Measurements from ENCODE around the gene FGFR3.

The FGFR3 gene

DNA sequence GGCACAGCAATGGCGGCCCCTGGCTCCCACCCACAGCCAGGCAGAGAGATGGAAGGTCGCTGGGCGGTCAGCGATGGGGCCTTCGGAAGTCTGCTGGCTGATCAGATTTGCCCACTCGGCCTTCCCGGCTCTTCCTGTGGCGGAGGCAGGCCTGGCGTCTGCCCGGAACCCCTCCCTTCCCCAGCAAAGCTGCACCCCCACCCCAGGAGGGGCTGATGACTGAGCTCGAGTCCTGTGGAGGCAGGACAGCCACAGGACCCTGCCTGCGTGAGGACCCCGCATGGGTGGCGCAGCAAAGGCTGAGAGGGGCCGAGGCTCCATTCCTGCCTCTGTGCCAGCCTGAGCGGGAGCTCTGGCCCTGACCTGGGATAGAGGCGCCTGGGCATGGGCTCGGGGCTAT lies 37.0 kb upstream of the FGFR3 start:
- TF ChIP-seq, protein P1, sequence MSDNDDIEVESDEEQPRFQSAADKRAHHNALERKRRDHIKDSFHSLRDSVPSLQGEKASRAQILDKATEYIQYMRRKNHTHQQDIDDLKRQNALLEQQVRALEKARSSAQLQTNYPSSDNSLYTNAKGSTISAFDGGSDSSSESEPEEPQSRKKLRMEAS (IDR thresholded peaks at IDR 0.05; ENCODE audit: low read depth, low read length), result no peak
- TF ChIP-seq POLR2A (IDR thresholded peaks at IDR 0.05; ENCODE audit: extremely low read depth, insufficient read length), result no peak
- TF ChIP-seq, protein P2, sequence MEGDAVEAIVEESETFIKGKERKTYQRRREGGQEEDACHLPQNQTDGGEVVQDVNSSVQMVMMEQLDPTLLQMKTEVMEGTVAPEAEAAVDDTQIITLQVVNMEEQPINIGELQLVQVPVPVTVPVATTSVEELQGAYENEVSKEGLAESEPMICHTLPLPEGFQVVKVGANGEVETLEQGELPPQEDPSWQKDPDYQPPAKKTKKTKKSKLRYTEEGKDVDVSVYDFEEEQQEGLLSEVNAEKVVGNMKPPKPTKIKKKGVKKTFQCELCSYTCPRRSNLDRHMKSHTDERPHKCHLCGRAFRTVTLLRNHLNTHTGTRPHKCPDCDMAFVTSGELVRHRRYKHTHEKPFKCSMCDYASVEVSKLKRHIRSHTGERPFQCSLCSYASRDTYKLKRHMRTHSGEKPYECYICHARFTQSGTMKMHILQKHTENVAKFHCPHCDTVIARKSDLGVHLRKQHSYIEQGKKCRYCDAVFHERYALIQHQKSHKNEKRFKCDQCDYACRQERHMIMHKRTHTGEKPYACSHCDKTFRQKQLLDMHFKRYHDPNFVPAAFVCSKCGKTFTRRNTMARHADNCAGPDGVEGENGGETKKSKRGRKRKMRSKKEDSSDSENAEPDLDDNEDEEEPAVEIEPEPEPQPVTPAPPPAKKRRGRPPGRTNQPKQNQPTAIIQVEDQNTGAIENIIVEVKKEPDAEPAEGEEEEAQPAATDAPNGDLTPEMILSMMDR (IDR thresholded peaks at IDR 0.05; ENCODE audit: low read depth, low read length), result no peak
- TF ChIP-seq MYC (IDR thresholded peaks at IDR 0.05; ENCODE audit: low read depth, low read length), result no peak
- H3K4me3 ChIP-seq (ENCODE audit: low read depth, low read length), result no peak overlapping the region
- DNase-seq (ENCODE audit: low read depth), result no peak

DNA sequence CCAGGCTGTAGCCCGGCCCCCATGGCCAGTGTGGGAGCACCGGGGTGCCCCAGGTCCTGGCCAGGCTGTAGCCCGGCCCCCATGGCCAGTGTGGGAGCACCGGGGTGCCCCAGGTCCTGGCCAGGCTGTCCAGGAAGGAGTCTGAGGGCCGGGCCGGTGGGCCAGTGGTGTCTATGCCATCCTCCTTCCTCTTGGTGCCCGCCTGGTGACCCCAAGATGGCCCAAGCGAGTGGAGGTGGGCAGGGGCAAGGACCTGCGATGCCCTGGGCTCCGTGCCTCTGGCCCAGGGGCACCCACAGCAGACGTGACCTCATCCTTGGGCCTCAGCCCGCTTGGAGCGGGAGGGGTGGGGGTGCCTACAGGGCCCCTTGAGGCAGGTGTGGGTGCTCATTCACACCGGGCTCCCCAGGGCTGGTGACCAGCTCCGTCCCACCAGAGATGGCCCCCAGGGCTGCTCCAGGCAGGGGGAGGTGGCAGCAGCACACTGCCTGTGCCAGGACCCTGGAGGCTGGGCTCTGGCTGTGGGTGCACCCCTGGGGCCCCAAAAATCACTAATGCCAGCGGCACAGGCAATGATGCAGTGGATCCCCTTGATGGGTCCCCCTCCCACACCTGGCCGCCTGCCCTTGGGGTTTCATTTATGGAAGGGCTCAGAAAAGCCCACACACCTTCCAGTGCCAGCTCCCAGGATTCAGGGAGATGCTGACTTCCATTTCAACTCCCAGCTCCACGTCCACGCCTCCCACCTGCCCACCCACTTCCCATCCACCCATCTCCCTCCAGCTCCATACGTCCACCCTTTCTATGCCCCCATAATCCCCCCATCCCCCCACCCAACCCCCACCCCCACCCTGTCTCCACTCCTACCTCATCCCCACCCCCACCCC lies 36.0 kb upstream of the FGFR3 start:
- no peak overlapping the region for H3K4me3 ChIP-seq (ENCODE audit: low read depth, low read length)
- DNase-seq (ENCODE audit: low read depth), result no peak
- TF ChIP-seq POLR2A (IDR thresholded peaks at IDR 0.05; ENCODE audit: extremely low read depth, insufficient read length) (no peak), MYC (IDR thresholded peaks at IDR 0.05; ENCODE audit: low read depth, low read length) (no peak)
- TF ChIP-seq, protein P1 (IDR thresholded peaks at IDR 0.05; ENCODE audit: low read depth, low read length), result no peak
- TF ChIP-seq, protein P2 (IDR thresholded peaks at IDR 0.05; ENCODE audit: low read depth, low read length), result no peak

DNA sequence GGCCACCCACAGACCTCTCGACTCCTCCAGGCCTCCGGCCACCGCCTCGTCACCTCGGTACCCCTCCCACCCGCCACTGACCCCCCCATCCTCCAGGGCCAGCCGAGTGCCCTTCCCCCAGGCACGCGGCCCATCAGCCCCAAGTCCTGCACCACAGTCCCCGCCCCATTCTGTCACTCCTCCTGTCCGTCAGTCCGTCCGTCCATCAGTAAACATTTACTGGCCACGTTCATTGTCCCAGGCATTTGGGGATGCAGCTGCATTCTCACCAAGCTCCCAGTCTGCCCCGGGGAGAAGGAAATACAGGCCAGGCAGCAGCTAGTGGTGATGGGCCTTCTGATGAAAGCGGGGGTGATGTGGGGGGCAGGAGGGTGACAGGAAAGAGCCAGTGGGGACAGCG lies 35.3 kb upstream of the FGFR3 start:
- no peak for DNase-seq (ENCODE audit: low read depth)
- no peak overlapping the region for H3K4me3 ChIP-seq (ENCODE audit: low read depth, low read length)
- TF ChIP-seq, protein P2 (IDR thresholded peaks at IDR 0.05; ENCODE audit: low read depth, low read length), result no peak
- TF ChIP-seq MYC (IDR thresholded peaks at IDR 0.05; ENCODE audit: low read depth, low read length), result 0 out of 2 replicates have a peak, but pooled peaks have one; percentile 17

DNA sequence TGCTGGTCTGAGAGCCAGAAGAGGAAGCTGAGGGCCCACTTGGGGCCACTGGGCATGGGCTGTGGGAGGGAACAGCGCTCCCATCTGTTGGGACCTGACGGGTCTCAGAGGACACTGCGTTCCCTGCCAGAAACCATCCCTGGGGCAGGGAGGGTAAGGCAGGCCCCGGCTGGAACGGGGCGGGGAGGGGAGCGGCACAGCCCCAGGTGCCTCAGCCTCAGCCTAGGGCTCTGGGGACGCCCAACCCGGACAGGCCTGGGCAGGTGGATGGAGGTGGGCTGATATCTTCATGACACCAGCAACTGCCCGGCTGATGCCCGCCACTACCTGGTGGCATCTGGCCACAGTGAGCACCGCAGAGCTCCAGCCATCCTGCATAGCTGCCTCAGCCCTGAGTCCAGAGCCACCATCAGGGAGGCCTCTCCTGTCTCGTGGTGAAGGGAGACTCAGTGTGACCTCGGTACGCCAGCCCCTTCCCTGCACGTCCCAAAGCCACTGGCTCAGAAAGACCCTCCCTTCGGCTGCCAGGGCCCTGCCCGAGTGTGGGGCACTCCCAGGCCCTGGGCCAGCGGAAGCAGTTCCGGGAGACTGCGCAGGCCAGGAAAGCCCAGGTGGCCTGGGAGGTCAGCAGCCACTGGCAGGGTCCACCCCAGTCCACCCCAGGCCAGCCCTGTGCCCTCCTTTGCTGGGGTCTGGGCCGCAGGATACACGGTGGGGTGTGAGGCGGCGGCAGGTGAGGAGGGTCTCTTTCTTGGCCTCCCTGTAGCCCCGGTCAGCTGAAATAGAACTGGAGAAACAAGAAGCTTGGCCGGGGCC lies 34.6 kb upstream of the FGFR3 start:
- TF ChIP-seq POLR2A (IDR thresholded peaks at IDR 0.05; ENCODE audit: extremely low read depth, insufficient read length), result no peak
- no peak for TF ChIP-seq MYC (IDR thresholded peaks at IDR 0.05; ENCODE audit: low read depth, low read length)
- TF ChIP-seq, protein P2 (IDR thresholded peaks at IDR 0.05; ENCODE audit: low read depth, low read length), result no peak
- TF ChIP-seq, protein P1 (IDR thresholded peaks at IDR 0.05; ENCODE audit: low read depth, low read length), result no peak
- H3K4me3 ChIP-seq (ENCODE audit: low read depth, low read length), result no peak overlapping the region
- DNase-seq (ENCODE audit: low read depth), result no peak

DNA sequence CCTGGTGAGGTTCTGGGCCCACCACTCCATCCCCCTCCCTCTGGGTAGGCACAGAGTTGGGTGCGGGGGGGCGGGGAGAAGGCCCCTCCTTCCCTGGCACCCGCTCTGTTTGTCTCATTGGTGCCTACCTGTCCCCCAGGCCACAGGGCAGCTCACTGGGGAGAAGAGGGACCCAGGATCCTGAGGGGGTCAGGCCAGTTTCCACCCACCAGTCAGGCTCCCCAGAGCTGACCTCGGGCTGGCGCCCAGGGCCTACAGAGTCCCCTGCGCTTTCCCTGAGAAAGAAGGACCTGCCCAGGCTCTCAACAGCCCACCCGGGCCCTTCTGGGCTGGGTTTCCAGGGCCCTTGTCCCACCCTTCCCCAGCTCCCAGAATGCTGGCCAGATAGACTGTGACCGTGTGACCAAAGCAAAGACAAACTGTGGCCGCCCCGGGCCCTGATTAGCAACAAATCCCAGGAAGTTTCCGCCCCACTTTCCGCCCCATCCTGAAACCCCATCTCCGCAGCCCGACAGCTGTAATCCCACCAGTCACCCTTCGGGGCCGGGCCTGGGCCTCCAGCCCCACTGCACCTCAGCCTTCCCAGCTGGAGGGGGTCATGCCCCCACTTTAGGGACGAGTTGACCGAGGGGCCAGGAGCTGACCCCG lies 33.8 kb upstream of the FGFR3 start:
- no peak for DNase-seq (ENCODE audit: low read depth)
- H3K4me3 ChIP-seq (ENCODE audit: low read depth, low read length), result no peak overlapping the region
- no peak for TF ChIP-seq POLR2A (IDR thresholded peaks at IDR 0.05; ENCODE audit: extremely low read depth, insufficient read length)
- TF ChIP-seq, protein P2 (IDR thresholded peaks at IDR 0.05; ENCODE audit: low read depth, low read length), result no peak
- TF ChIP-seq, protein P1 (IDR thresholded peaks at IDR 0.05; ENCODE audit: low read depth, low read length), result no peak
- no peak for TF ChIP-seq MYC (IDR thresholded peaks at IDR 0.05; ENCODE audit: low read depth, low read length)

Measured in NB4 (cell line).